Left ventricle myocardium inferior (tissue), 1 donor: ENCODE results near the gene DISP2. TPM values are rescaled to one million over a fixed set of nuclear protein-coding genes. Genes with fewer than 3 reads are reported as not detected.

Source experiments
- DNase-seq: peaks from one replicate; pipeline ENCODE4 v3.0.0-alpha.2; 2020
- H3K27ac ChIP-seq: fragments of 200-600 bp; replicated peaks from 2 replicates; pipeline ENCODE4 v1.8.0; 2021
- H3K27me3 ChIP-seq: fragments of 200-600 bp; 2 replicates; pipeline ENCODE4 v1.8.0; 2021; ENCODE audit warnings: low read depth
- H3K36me3 ChIP-seq: fragments of 200-600 bp; 2 replicates; pipeline ENCODE4 v1.8.0; 2021
- H3K4me1 ChIP-seq: fragments of 200-600 bp; 2 replicates; pipeline ENCODE4 v1.8.0; 2021
- H3K4me3 ChIP-seq: fragments of 200-600 bp; 2 replicates; pipeline ENCODE4 v1.8.0; 2021; ENCODE audit warnings: mild to moderate bottlenecking, moderate library complexity
- H3K9me3 ChIP-seq: fragments of 200-600 bp; replicated peaks from 2 replicates; pipeline ENCODE4 v1.8.0; 2021
- CTCF ChIP-seq: fragments of 200-600 bp; IDR thresholded peaks from 2 replicates; pipeline ENCODE4 v1.8.0; 2021; ENCODE audit warnings: antibody characterized with exemption, mild to moderate bottlenecking, borderline replicate concordance
- intact Hi-C: fragments of 100-400 bp; cut with micrococcal nuclease; formaldehyde crosslinking; loops from one replicate; pipeline ENCODE4 v1.11.0; 2022
- total RNA-seq: library from RNA; stranded (reverse); fragmentation: NEBNext Ultra II Directional; extraction: Animal tissue kit (Norgen Biotek cat#: 25700); gene quantifications from one replicate; pipeline ENCODE4 v1.2.1, GENCODE V29; 2021
- donor health status: DM: no; HTN: yes; CAD: no; lungs with severe emphysema.

The DISP2 gene
- total RNA-seq, 1 donor from 2014 or later: 3.0 TPM

- peaks cover 8% of the 10 kb centered on the region for H3K27me3 ChIP-seq
- no peak overlapping the region for H3K4me3 ChIP-seq
- H3K27ac ChIP-seq: no peak overlapping the region
- H3K9me3 ChIP-seq: no peaks in the 10 kb centered on the region
- no peak for DNase-seq
- no peak for TF ChIP-seq CTCF
- H3K4me1 ChIP-seq: peaks cover 17% of the 10 kb centered on the region
- H3K36me3 ChIP-seq: no peaks in the 10 kb centered on the region
- intact Hi-C loops: no loop called here
Measured at GRCh38 chr15:40312370-40313158, 45.5 kb upstream of the DISP2 start.

- Histone ChIP-seq H3K9me3 (no peaks in the 10 kb centered on the region), H3K36me3 (no peaks in the 10 kb centered on the region), H3K27ac (peak overlapping the region; percentile 36), H3K4me3 (no peak overlapping the region), H3K4me1 (peaks cover 12% of the 10 kb centered on the region), H3K27me3 (peaks cover 3% of the 10 kb centered on the region)
- no peak for TF ChIP-seq CTCF
- intact Hi-C loops: no loop called here
- DNase-seq: no peak
Measured at GRCh38 chr15:40313531-40314398, 44.3 kb upstream of the DISP2 start.

GRCh38 chr15:40314723-40315276 is 43.2 kb upstream of the DISP2 start:
- TF ChIP-seq CTCF: no peak
- intact Hi-C loops: no loop called here
- Histone ChIP-seq H3K27me3 (no peaks in the 10 kb centered on the region), H3K36me3 (no peaks in the 10 kb centered on the region), H3K4me1 (peaks cover 12% of the 10 kb centered on the region), H3K9me3 (no peaks in the 10 kb centered on the region), H3K27ac (no peak overlapping the region), H3K4me3 (no peak overlapping the region)
- DNase-seq: no peak

GRCh38 chr15:40316931-40317330 is 41.1 kb upstream of the DISP2 start:
- TF ChIP-seq CTCF: no peak
- Histone ChIP-seq H3K27ac (no peak overlapping the region), H3K4me3 (no peak overlapping the region), H3K27me3 (no peaks in the 10 kb centered on the region), H3K9me3 (no peaks in the 10 kb centered on the region), H3K36me3 (no peaks in the 10 kb centered on the region), H3K4me1 (peaks cover 18% of the 10 kb centered on the region)
- no peak for DNase-seq
- intact Hi-C loops: no loop called here

GRCh38 chr15:40317580-40317979 is 40.4 kb upstream of the DISP2 start:
- H3K4me1 ChIP-seq: peaks cover 20% of the 10 kb centered on the region
- H3K36me3 ChIP-seq: no peaks in the 10 kb centered on the region
- H3K27me3 ChIP-seq: no peaks in the 10 kb centered on the region
- no peaks in the 10 kb centered on the region for H3K9me3 ChIP-seq
- DNase-seq: no peak
- intact Hi-C loops: no loop called here
- H3K27ac ChIP-seq: no peak overlapping the region
- TF ChIP-seq CTCF: no peak
- H3K4me3 ChIP-seq: no peak overlapping the region
